ENCODE measurements around the gene CIAO2A.

CIAO2A gene

DNA sequence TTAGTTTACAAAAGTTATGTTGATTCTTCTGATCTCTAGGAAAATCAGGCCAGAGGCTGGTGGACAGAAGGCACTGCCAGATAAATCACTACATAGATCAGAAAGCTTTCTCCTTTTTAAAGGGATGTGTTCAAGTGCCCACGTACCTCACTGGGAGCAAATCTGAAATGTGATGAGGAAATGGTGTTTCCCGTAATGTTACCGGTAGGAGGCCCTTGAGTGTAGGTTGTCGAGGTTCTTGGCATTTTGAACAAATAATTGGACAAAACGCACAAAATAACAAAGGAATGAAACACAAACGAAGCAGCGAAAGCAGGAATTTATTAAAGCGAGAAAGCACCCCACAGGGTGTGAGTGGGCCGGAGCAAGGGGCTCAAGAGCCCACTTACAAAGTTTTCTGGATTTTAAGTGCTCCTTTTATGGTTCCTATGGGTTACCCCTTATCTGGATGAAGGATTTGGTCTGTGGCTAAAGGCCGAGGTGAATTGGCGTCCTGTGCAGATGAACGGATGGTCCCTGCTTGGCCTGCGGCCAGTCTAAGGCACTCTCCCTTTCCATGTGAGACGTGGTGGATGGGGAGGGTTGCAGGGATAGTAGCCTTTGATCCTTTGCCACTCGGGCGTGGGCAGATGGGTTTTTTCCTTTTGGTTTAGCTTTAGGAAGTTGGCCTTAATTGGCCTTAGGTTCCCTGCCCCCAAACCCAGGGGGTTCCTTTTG is 3.2 kb upstream of the CIAO2A start:
- TF ChIP-seq, protein P1, sequence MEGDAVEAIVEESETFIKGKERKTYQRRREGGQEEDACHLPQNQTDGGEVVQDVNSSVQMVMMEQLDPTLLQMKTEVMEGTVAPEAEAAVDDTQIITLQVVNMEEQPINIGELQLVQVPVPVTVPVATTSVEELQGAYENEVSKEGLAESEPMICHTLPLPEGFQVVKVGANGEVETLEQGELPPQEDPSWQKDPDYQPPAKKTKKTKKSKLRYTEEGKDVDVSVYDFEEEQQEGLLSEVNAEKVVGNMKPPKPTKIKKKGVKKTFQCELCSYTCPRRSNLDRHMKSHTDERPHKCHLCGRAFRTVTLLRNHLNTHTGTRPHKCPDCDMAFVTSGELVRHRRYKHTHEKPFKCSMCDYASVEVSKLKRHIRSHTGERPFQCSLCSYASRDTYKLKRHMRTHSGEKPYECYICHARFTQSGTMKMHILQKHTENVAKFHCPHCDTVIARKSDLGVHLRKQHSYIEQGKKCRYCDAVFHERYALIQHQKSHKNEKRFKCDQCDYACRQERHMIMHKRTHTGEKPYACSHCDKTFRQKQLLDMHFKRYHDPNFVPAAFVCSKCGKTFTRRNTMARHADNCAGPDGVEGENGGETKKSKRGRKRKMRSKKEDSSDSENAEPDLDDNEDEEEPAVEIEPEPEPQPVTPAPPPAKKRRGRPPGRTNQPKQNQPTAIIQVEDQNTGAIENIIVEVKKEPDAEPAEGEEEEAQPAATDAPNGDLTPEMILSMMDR (IDR thresholded peaks at IDR 0.05; ENCODE audit: low read depth, low read length), result no peak
- no peak for DNase-seq
- Histone ChIP-seq H3K4me3 (ENCODE audit: low read depth, low read length) (peak overlapping the region; percentile 74), H3K27me3 (ENCODE audit: insufficient read depth, low read depth, severe bottlenecking) (no peaks in the 10 kb centered on the region), H3K36me3 (peaks cover 19% of the 10 kb centered on the region), H3K9me3 (ENCODE audit: severe bottlenecking) (no peaks in the 10 kb centered on the region), H3K27ac (peak overlapping the region; percentile 91; the same call in 1 of the 2 replicates)

- Histone ChIP-seq H3K27ac (peak within 1 kb of the TSS; percentile 91), H3K9me3 (ENCODE audit: severe bottlenecking) (no peaks in the 10 kb centered on the region), H3K36me3 (peaks cover 16% of the 10 kb centered on the region), H3K27me3 (ENCODE audit: insufficient read depth, low read depth, severe bottlenecking) (no peaks in the 10 kb centered on the region), H3K4me3 (ENCODE audit: low read depth, low read length) (peak within 1 kb of the TSS; percentile 74)
- peak; percentile 95 for DNase-seq
- TF ChIP-seq, protein P1 (IDR thresholded peaks at IDR 0.05; ENCODE audit: low read depth, low read length), result no peak
Observed at GRCh38 chr15:64095795-64096667, 2.4 kb upstream of the CIAO2A start, which contains the start of gene SNX1. SNX1 (plus strand) TSS chr15:64095982; CDS start chr15:64096014, 32 bp downstream.

DNA sequence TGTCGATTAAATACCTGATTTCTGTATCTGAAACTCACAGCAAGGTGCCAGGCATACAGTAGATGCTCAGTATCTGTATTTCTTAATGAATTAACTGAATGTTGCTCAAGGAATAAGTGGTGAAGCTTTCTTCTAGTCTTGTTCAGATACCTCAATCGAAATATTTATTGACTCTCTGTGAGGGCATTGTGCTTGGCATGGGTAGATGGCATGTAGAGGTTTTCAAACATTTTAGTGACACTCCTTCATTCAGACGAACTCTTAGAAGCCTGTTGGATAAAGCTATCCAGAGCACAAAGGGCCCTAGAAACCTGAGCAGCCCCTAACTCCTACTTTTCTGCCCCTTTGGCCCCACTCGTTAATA is 1.8 kb upstream of the CIAO2A start:
- H3K27ac ChIP-seq, result peak overlapping the region; percentile 61

GRCh38 chr15:64092864-64093626 is 593 bp downstream of the CIAO2A start:
- TF ChIP-seq, protein P1 (IDR thresholded peaks at IDR 0.05; ENCODE audit: low read depth, low read length), result peak; percentile 45; the same call in 1 of the 2 replicates
- peak; percentile 48 for DNase-seq
- peak overlapping the region; percentile 81 for H3K27ac ChIP-seq
- peaks cover 14% of the 10 kb centered on the region for H3K36me3 ChIP-seq
- H3K27me3 ChIP-seq (ENCODE audit: insufficient read depth, low read depth, severe bottlenecking), result no peaks in the 10 kb centered on the region
- no peaks in the 10 kb centered on the region for H3K9me3 ChIP-seq (ENCODE audit: severe bottlenecking)
- H3K4me3 ChIP-seq (ENCODE audit: low read depth, low read length), result peak overlapping the region; percentile 74

More for the DNA sequence above, 1.8 kb upstream of the CIAO2A start:
- Histone ChIP-seq H3K27me3 (ENCODE audit: insufficient read depth, low read depth, severe bottlenecking) (no peaks in the 10 kb centered on the region), H3K9me3 (ENCODE audit: severe bottlenecking) (no peaks in the 10 kb centered on the region), H3K4me3 (ENCODE audit: low read depth, low read length) (no peak overlapping the region), H3K36me3 (peaks cover 11% of the 10 kb centered on the region)
- DNase-seq, result no peak
- TF ChIP-seq, protein P1 (IDR thresholded peaks at IDR 0.05; ENCODE audit: low read depth, low read length), result no peak

DNA sequence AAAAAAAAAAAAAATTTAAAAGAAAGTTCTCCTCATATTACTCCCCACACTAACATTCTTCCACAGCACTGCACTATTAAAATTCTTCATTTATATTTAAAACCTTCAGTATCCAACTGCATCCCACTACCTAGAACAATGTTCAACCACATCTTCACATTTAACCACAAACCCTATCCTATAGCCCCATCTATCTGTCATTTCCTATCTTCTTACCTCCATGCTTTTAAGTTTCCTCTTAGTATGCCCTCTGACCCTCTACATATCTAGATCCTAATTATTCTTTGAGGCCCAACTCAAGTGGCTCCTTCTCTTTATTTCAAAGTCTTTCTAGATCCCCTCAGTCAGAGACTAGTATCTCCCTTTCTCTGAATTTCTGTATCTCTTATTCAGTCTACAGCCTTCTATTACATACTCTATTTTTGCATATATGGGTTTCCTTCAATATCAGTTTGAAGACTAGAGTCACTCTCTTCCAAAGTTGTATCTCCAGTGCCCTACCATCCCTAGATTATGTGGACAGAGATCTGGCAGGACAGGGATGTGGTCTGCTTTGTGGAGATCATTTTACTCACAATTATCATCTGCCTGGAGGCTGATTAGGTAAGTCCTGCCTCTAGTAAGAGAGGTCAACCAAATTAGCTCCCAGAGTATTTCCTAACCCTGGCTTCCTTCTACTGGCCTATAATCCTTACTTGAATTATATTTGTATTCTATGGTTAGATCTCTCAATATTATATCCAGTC is 1.4 kb downstream of the CIAO2A start:
- peak overlapping the region; percentile 81 for H3K27ac ChIP-seq
- DNase-seq, result no peak
- H3K36me3 ChIP-seq, result peaks cover 22% of the 10 kb centered on the region
- H3K4me3 ChIP-seq (ENCODE audit: low read depth, low read length), result peak overlapping the region; percentile 74
- no peaks in the 10 kb centered on the region for H3K9me3 ChIP-seq (ENCODE audit: severe bottlenecking)
- no peaks in the 10 kb centered on the region for H3K27me3 ChIP-seq (ENCODE audit: insufficient read depth, low read depth, severe bottlenecking)
- TF ChIP-seq, protein P1 (IDR thresholded peaks at IDR 0.05; ENCODE audit: low read depth, low read length), result no peak

Measured in WERI-Rb-1 (cell line).